GM21619 (cell line): Measurements from ENCODE around the gene ZSWIM4.

Experiments
- ATAC-seq: cut with Tn5 transposase; IDR thresholded peaks from one replicate; pipeline ENCODE4 v1.9.1; 2021; ENCODE audit not compliant: unreplicated experiment

ZSWIM4 gene

GRCh38 chr19:13806728-13807127 is 11.5 kb downstream of the ZSWIM4 start:
- no peak for ATAC-seq

GRCh38 chr19:13807421-13808021 is 12.3 kb downstream of the ZSWIM4 start:
- no peak for ATAC-seq

GRCh38 chr19:13808856-13809255 is 13.6 kb downstream of the ZSWIM4 start:
- ATAC-seq = no peak

DNA sequence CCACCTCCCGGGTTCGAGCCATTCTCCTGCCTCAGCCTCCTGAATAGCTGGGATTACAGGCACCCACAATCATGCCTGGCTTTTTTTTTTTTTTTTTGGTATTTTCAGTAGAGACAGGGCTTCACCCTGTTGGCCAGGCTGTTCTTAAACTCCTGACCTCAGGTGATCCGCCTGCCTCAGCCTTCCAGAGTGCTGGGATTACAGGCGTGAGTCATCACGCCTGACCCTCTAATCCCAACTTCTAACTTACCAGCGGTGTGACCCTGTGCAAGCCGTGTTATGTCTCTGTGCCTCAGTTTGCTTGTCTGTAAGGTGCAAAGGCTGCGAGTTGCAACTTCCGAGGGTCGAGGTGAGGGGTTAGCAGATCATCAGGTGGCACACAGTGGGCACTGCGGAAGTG is 17.3 kb downstream of the ZSWIM4 start:
- no peak for ATAC-seq

GRCh38 chr19:13813147-13813546 is 17.9 kb downstream of the ZSWIM4 start:
- ATAC-seq = no peak

GRCh38 chr19:13814550-13814949 is 19.3 kb downstream of the ZSWIM4 start:
- no peak for ATAC-seq

GRCh38 chr19:13817018-13817614 is 21.9 kb downstream of the ZSWIM4 start:
- ATAC-seq = no peak

GRCh38 chr19:13817615-13818371 is 22.6 kb downstream of the ZSWIM4 start:
- ATAC-seq = no peak

DNA sequence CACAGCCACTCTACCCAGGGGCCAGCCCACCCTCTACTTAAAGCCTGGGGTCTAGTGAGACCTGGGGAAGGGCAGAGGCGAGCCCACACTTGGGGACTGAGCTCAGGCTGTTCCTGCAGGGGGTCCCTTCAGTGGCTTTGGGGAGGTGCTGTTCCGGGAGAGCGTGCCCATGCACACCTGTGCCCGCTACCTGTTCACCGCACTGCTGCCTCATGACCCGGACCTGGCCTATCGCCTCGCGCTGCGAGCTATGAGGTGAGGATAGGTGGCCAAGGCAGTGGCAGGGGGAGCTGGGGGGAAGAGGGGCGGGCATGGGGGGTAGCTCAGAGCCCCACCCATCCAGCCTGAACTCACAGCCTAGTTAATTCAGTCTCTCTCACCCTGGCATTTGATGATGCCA is 24.0 kb downstream of the ZSWIM4 start:
- ATAC-seq = no peak

- ATAC-seq = no peak
Measured at GRCh38 chr19:13821292-13821691, 26.0 kb downstream of the ZSWIM4 start.

- no peak for ATAC-seq
Measured at GRCh38 chr19:13823256-13823655, 28.0 kb downstream of the ZSWIM4 start.

- ATAC-seq = no peak
Measured at GRCh38 chr19:13823901-13824300, 28.7 kb downstream of the ZSWIM4 start.

GRCh38 chr19:13824703-13825102 is 29.5 kb downstream of the ZSWIM4 start:
- ATAC-seq = no peak

- no peak for ATAC-seq
Measured at GRCh38 chr19:13825489-13826441, 30.5 kb downstream of the ZSWIM4 start.

DNA sequence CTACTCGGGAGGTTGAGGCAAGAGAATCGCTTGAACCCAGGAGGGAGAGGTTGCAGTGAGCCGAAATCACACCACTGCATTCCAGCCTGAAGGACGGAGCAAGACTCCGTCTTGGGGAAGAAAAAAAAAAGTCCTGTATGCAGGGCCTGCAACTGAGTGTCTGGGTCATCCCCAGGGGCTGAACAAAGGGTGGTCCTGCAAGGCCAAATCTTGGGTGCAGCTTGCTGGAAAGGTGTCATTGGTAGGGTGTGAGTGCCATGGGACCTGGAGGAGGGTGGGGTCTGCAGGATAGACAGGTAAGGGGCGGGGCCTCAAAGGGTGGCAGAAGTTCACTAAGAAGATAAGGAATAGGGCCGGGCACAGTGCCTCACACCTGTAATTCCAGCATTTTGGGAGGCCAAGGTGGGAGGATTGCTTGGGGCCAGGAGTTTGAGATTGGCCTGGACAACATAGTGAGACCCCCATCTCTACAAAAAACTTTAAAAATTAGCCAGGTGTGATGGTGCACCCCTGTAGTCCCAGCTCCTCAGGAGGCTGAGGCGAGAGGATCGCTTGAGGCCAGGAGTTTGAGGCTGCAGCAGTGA is 31.5 kb downstream of the ZSWIM4 start:
- ATAC-seq = no peak

GRCh38 chr19:13827656-13828055 is 32.4 kb downstream of the ZSWIM4 start:
- ATAC-seq = no peak

DNA sequence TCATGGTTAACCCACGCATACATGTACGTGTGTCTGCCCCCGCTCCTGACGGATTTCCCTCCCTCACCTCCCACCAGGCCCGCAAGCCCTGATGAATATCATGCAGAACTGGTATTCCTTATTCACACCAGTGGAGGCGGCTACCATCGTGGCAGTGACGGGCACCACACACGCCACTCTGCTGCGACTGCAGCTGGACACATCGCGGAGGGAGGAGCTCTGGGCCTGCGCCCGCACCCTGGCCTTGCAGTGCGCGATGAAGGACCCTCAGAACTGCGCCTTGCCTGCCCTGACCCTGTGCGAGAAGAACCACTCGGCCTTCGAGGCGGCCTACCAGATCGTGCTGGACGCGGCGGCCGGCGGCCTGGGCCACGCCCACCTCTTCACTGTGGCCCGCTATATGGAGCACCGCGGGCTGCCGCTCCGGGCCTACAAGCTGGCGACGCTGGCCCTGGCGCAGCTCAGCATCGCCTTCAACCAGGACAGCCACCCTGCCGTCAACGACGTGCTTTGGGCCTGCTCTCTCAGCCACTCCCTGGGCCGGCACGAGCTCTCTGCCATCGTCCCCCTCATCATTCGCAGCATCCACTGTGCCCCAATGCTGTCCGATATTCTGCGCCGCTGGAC is 35.0 kb downstream of the ZSWIM4 start:
- no peak for ATAC-seq

GRCh38 chr19:13830741-13831536 is 35.7 kb downstream of the ZSWIM4 start:
- no peak for ATAC-seq
